Endodermal cell (in vitro differentiated cells): ENCODE measurements around the gene USP27X. TPM values are rescaled to one million over a fixed set of nuclear protein-coding genes. Genes with fewer than 3 reads are reported as not detected.

ENCODE experiments used
- DNase-seq: peaks from one replicate; pipeline ENCODE4 v3.0.0-alpha.2; 2017
- H3K27ac ChIP-seq: 2 replicates; pipeline ENCODE4 v1.5.1; 2013; ENCODE audit warnings: mild to moderate bottlenecking, low read depth, low read length, moderate library complexity
- H3K27me3 ChIP-seq: 2 replicates; pipeline ENCODE4 v1.6.1; 2013; ENCODE audit warnings: mild to moderate bottlenecking, low read length, moderate library complexity; ENCODE audit not compliant: insufficient read depth, control insufficient read depth, poor library complexity, severe bottlenecking
- H3K36me3 ChIP-seq: 2 replicates; pipeline ENCODE4 v1.7.0; 2013; ENCODE audit warnings: mild to moderate bottlenecking, low read length, moderate library complexity; ENCODE audit not compliant: control insufficient read depth, insufficient read depth
- H3K4me1 ChIP-seq: one replicate; pipeline ENCODE4 v1.7.0; 2013; ENCODE audit warnings: low read length; ENCODE audit not compliant: control insufficient read depth, insufficient read depth
- H3K4me3 ChIP-seq: 2 replicates; pipeline ENCODE4 v1.5.1; 2013; ENCODE audit warnings: mild to moderate bottlenecking, low read length, moderate library complexity
- H3K9ac ChIP-seq: 2 replicates; pipeline ENCODE4 v1.6.1; 2013; ENCODE audit warnings: mild to moderate bottlenecking, low read length, moderate library complexity; ENCODE audit not compliant: poor library complexity, severe bottlenecking; ENCODE audit errors: extremely low read depth
- H3K9me3 ChIP-seq: 2 replicates; pipeline ENCODE4 v1.6.1; 2013; ENCODE audit warnings: mild to moderate bottlenecking, low read length, moderate library complexity; ENCODE audit not compliant: control insufficient read depth
- H3K27ac Mint-ChIP-seq: 2 replicates; pipeline ENCODE4 v1.8.0; 2020; ENCODE audit warnings: mixed read lengths
- H3K27me3 Mint-ChIP-seq: 2 replicates; pipeline ENCODE4 v1.8.0; 2021; ENCODE audit warnings: mild to moderate bottlenecking, mixed read lengths; ENCODE audit not compliant: insufficient read depth
- H3K36me3 Mint-ChIP-seq: 2 replicates; pipeline ENCODE4 v1.8.0; 2020; ENCODE audit warnings: low read depth, mixed read lengths
- H3K4me1 Mint-ChIP-seq: 2 replicates; pipeline ENCODE4 v1.8.0; 2020; ENCODE audit warnings: mixed read lengths
- H3K4me3 Mint-ChIP-seq: 2 replicates; pipeline ENCODE4 v1.8.0; 2020; ENCODE audit warnings: mild to moderate bottlenecking, moderate library complexity, mixed read lengths
- H3K9me3 Mint-ChIP-seq: 2 replicates; pipeline ENCODE4 v1.8.0; 2020; ENCODE audit warnings: mild to moderate bottlenecking, mixed read lengths
- WGBS, 2 experiments: methylation state at CpG; one replicate each; pipeline versions ENCODE4 v1.1.5 to v1.1.7; 2013; ENCODE audit warnings: missing lambda C conversion rate in 2 of 2, mixed read lengths in 1 of 2; ENCODE audit not compliant: insufficient coverage in 1 of 2, insufficient read length in 1 of 2; 5-methylcytosine and 5-hydroxymethylcytosine counted together
- long read RNA-seq, 4 experiments: library from polyadenylated mRNA in 2 of 4; library from RNA in 1 of 4; library from capped mRNA in 1 of 4; stranded (forward) in 3 of 4; unstranded in 1 of 4; transcript quantifications; one replicate each; pipeline ENCODE4 v2.0.0, GENCODE V29; 2020 to 2021; ENCODE audit warnings: inconsistent platforms in 1 of 4
- polyA plus RNA-seq, 2 experiments: library from polyadenylated mRNA; stranded (reverse); fragments of 50-300 nt; gene quantifications; one replicate each; pipeline ENCODE4 v1.2.3, GENCODE V29; 2013
- total RNA-seq, 2 donors: library from RNA; stranded (reverse); fragmentation: NEBNext Ultra II Directional in 1 of 2; extraction: Animal tissue kit (Norgen Biotek cat#: 25700) in 1 of 2; gene quantifications; 2 replicates in 1 of 2; 3 replicates in 1 of 2; pipeline ENCODE4 v1.2.1, GENCODE V29; 2021
- TF ChIP-seq, protein P1 (sequence below): fragments of 200-600 bp; sonication (generic); conservative IDR thresholded peaks from 2 replicates; pipeline ENCODE4 v1.5.0; 2021; ENCODE audit warnings: antibody characterized with exemption, mild to moderate bottlenecking

Gene USP27X
- 1 to 10 TPM; 7.1 to 8.2 TPM for total RNA-seq
- polyA plus RNA-seq (2013, experiment 1 of 2) = 8.4 TPM
- 6.7 TPM for polyA plus RNA-seq (2013, experiment 2 of 2)
- long read RNA-seq, experiment 1, transcript USP27X-201 (1 exons, 2,618 nt) = major isoform, 6 of 7 reads
- long read RNA-seq, experiment 1, partial matches to known transcripts = 0 of 7 reads
- long read RNA-seq, experiment 1, other reads (novel, unspliced or antisense) = 1 of 7 reads
- long read RNA-seq, experiment 2 = 0 reads
- long read RNA-seq, experiment 3 = 0 reads
- long read RNA-seq, experiment 4, partial matches to known transcripts = 0 of 2 reads
- long read RNA-seq, experiment 4, other reads (novel, unspliced or antisense) = 0 of 2 reads

DNA sequence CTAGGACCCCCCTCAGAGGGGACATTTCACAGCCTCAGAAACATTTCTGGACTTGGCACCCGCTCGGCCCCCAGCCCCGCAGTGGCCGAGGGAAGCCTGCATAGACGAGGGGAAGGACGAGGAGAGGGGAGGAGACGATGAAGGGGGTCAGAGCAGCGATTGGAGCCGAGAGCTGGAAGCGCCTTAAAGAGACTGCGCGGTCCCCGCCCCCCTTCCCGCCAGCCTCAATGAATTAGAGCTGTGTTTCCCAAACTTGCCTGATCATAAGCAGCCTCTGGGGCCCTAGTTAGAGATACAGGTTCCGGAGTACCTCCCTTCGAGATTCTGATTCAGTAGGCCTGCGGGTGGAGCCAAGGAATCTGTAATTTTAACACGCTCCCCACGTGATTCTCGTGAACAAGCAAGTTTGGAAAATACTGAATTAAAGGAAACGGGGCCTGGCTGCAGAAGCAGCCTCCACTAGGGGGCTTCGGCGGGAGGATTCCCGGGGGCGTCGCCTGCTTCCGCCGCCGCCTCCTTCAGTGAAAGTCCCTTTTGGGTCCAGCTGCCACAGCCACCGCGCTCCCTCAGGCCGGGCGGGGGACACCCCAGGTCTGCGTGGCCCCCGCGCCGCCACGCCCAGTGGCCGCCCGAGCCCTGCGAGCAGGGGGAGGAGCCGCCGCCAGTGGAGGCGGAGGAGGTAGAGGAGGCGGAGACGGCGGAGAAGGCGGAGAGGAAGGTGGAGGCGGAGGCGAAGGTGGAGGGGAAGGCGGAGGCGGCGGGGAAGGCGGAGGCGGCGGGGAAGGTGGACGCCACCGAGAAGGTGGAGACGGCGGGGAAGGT, at the start of gene USP27X:
USP27X (plus strand) TSS at position 651 of the 822 bp plus-strand sequence. CDS start 824 bp downstream, outside the sequence.
- WGBS, 2 experiments = 0% methylated on average over 3 to 35 of the region's 60 CpGs

DNA sequence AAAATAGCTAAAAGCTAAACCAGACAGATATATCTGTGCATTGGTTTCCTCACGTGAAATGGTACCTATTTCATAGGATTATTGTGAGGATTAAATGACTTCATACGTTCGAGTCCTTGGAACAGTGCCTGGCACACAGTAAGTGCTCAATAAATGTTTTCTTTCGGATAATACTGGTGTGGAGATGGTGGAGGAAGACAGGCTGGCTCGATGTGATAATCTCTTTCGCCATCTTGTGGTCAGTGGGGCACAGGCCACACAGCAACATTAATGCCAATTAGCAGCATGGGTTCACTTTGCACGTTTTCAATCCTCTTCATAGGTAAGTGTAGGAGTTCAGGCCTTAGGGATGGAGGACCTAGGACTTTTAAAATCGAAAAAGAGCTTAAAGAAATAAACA, 40.9 kb upstream of the USP27X start:
- H3K27ac Mint-ChIP-seq = no peak overlapping the region
- no peak overlapping the region for H3K4me3 Mint-ChIP-seq
- no peaks in the 10 kb centered on the region for H3K4me1 Mint-ChIP-seq
- Histone ChIP-seq H3K9ac (no peak overlapping the region), H3K9me3 (no peaks in the 10 kb centered on the region), H3K27ac (no peak overlapping the region), H3K27me3 (peaks cover 5% of the 10 kb centered on the region), H3K4me1 (no peaks in the 10 kb centered on the region), H3K4me3 (no peak overlapping the region), H3K36me3 (no peaks in the 10 kb centered on the region)
- TF ChIP-seq, protein P1, sequence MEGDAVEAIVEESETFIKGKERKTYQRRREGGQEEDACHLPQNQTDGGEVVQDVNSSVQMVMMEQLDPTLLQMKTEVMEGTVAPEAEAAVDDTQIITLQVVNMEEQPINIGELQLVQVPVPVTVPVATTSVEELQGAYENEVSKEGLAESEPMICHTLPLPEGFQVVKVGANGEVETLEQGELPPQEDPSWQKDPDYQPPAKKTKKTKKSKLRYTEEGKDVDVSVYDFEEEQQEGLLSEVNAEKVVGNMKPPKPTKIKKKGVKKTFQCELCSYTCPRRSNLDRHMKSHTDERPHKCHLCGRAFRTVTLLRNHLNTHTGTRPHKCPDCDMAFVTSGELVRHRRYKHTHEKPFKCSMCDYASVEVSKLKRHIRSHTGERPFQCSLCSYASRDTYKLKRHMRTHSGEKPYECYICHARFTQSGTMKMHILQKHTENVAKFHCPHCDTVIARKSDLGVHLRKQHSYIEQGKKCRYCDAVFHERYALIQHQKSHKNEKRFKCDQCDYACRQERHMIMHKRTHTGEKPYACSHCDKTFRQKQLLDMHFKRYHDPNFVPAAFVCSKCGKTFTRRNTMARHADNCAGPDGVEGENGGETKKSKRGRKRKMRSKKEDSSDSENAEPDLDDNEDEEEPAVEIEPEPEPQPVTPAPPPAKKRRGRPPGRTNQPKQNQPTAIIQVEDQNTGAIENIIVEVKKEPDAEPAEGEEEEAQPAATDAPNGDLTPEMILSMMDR = peak; percentile 79
- WGBS, 2 experiments = 0 to 17% methylated on average over 1 to 7 of the region's 8 CpGs
- no peaks in the 10 kb centered on the region for H3K27me3 Mint-ChIP-seq
- H3K36me3 Mint-ChIP-seq = no peaks in the 10 kb centered on the region
- DNase-seq = peak; percentile 68
- H3K9me3 Mint-ChIP-seq = peaks cover 47% of the 10 kb centered on the region

More for the DNA sequence above, at the start of gene USP27X:
- Histone ChIP-seq H3K36me3 (no peaks in the 10 kb centered on the region), H3K27ac (no peak within 1 kb of the TSS), H3K9ac (peak within 1 kb of the TSS; percentile 41), H3K4me1 (no peaks in the 10 kb centered on the region), H3K4me3 (peak within 1 kb of the TSS; percentile 83), H3K9me3 (no peaks in the 10 kb centered on the region), H3K27me3 (no peaks in the 10 kb centered on the region)
- H3K27ac Mint-ChIP-seq = peak within 1 kb of the TSS; percentile 80
- H3K27me3 Mint-ChIP-seq = peaks cover 7% of the 10 kb centered on the region
- DNase-seq = peak; percentile 88
- H3K9me3 Mint-ChIP-seq = peaks cover 48% of the 10 kb centered on the region
- peak within 1 kb of the TSS; percentile 67 for H3K4me3 Mint-ChIP-seq
- peaks cover 5% of the 10 kb centered on the region for H3K36me3 Mint-ChIP-seq
- no peaks in the 10 kb centered on the region for H3K4me1 Mint-ChIP-seq
- TF ChIP-seq, protein P1 = peak; percentile 82

DNA sequence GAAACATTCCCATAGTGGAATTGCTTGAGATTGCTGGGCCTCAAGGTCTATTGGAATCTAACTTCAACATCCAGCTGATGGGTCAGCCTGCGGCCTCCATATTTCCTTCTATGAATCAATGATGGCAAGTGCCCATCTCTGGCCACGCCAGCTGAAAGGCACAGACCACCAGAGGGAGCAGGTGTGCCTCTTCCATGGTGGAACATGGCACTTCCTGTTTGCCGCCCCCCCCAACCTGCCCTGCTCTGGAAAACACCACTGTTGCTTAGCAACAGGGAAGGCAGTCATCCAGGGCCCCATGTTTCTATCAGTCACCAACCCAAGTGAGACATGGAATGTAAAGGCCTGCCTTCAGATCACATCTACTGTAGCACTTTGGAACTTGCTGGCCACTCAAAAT, 38.6 kb upstream of the USP27X start:
- H3K36me3 Mint-ChIP-seq = no peaks in the 10 kb centered on the region
- peaks cover 59% of the 10 kb centered on the region for H3K9me3 Mint-ChIP-seq
- Histone ChIP-seq H3K4me1 (no peaks in the 10 kb centered on the region), H3K9ac (no peak overlapping the region), H3K27me3 (no peaks in the 10 kb centered on the region), H3K27ac (peak overlapping the region; percentile 52), H3K9me3 (no peaks in the 10 kb centered on the region), H3K4me3 (no peak overlapping the region), H3K36me3 (no peaks in the 10 kb centered on the region)
- H3K27ac Mint-ChIP-seq = no peak overlapping the region
- no peak overlapping the region for H3K4me3 Mint-ChIP-seq
- TF ChIP-seq, protein P1 = peak; percentile 72
- no peaks in the 10 kb centered on the region for H3K27me3 Mint-ChIP-seq
- no peaks in the 10 kb centered on the region for H3K4me1 Mint-ChIP-seq
- peak; percentile 90 for DNase-seq
- 46% methylated on average over 3 of the region's 3 CpGs; no CpG with 5 or more reads in 1 of the 2 experiments for WGBS, 2 experiments
